Fibroblast of skin of right quadriceps (primary cell): ENCODE results near the gene NDUFS7.

Experiments used
- DNase-seq: peaks from one replicate; pipeline ENCODE4 v3.0.0-alpha.2; 2013

NDUFS7 gene

DNA sequence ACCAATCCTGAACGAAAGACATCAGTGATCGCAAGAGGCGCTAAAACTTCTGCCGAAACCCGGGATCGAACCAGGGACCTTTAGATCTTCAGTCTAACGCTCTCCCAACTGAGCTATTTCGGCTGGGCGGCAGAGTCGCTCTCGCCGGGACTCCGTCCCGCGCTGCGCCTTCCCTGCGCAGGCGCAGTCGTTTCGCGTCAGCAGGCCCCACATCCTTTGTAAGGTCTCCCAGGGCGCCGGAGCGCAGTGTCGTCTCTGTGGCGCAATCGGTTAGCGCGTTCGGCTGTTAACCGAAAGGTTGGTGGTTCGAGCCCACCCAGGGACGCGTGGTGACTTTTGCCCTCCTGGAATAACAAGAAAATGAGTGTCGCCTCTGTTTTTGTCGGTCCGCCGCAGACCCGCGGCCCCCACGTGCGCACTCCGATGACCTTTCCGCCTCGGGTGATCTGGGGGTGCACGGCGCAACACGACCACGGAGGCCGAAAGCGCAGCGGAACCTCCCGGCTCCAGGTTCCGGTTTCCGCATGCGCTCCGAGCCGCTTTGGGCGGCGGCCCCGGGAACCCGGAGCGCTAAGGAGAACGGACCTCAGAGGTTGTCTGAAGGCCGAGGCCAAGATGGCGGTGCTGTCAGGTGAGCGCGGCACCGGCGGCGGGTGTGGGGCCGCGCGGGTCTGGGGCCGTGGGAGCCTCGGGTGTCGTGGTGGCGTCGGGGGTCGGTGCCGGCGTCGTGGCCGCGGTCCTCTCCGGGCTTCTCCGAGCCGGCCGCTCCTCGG is at the start of gene NDUFS7:
TSS of gene NDUFS7 (plus strand) at position 596 of the 773 bp plus-strand sequence. CDS start at position 616, 20 bp downstream.
- DNase-seq, result peak; percentile 92

DNA sequence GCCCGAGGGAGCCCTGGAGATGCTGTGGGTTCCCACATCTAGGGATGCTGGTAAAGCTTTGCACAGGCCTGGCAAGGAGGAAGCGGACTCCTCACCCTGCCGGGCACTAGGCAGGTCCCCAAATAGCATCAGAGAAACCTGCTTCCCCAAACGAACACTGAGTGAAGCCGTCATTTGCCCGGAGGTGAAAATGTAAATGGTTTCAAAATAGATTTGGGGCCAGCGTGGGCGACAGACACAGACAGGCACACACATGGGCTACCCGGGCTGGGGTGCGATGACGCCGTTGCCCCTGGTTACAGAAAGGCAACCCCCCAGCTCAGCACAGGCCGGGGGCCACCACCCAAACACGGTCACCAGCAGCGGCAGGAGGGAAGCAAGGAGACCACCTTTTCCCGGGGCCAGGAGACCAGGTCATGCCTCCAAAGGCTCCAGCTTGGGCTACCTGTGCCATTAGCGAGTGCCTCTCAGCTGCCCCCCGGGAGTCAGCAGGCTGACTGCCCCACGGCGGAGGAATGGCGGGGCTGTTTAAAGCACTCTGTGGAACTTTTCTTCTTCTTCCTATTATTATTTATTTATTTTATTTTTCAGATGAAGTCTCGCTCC is 47.5 kb upstream of the NDUFS7 start:
- DNase-seq, result no peak

DNA sequence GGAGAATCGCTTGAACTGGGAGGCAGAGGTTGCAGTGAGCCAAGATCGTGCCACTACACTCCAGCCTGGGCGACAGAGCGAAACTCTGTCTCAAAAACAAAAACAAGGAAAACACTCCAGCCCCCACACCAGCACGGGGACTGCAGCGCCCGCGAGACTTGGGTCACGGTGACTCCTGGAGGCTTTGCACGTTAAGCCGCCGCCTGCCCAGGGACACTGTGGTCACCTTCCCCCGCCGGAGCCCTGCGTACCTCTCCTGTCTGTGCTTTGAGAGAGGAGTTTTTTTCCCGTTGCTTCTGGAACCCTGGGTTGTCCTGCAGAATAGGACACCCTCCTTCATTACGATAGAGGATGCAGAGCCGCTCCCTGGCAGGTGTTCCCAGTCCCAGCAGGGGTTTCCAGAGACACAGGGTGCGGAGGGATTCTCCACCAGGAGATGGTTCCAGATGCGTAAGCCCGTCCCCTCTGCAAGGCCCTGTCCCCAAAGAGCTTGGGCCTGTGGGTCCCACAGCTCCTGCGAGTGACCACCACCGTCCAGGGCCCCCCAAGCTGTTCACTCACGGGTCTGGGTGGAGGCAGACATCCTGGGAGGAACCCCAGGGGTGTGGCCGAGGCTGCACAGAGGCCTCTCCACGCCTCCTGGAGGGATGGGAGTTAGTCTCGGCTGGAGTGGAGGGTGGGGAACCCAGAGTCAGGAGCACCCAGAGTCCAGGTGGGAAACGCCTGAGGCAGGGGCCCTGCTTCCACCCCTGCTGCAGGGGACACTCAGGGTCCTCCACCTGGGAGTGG is 42.8 kb upstream of the NDUFS7 start:
- DNase-seq, result no peak

- DNase-seq, result no peak
Observed at GRCh38 chr19:1343041-1343440, 40.7 kb upstream of the NDUFS7 start.

DNA sequence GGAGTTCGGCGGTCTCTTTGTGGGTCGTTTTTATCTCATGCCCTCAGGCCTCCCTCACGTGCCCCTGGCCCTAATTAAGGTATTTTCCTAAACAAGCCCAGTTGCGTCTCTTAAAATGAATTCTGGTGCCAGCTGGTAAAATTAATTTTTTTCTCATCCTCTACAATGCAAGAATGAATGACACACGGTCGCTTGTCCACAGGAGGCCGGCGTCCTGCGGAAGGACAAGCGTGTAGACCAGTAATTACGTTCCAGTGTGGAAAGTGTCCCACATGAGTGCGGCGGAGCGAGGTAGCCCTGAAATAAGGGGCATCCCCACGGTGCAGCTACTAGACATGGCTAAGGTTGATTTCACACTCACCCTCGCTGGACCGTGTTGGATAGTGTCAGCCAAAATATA is 34.5 kb upstream of the NDUFS7 start:
- DNase-seq, result no peak

GRCh38 chr19:1350867-1351266 is 32.8 kb upstream of the NDUFS7 start:
- DNase-seq, result no peak

DNA sequence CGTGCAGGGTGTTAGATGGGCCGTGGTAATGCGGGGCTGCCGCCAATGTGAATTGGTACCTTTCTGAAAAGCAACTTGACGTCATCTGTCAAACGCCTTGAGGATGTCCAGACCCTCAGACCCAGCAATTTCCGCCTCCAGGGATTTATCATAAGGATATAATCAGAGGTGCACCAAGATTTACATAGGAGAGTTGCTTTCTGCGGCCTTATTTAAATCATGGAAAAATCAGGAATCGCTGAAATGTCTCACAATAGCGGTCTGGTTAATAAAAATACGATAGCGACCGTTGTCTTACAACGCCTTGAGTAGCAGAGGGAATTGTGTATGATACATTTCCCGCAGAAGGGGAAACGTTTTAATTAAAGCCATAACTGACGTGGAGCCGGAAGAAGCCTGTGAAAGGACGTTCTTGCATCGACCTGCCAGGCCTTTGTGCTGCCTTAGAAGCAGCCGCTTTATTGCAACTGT is 32.3 kb upstream of the NDUFS7 start:
- DNase-seq, result peak; percentile 59

- DNase-seq, result no peak
Observed at GRCh38 chr19:1353144-1353543, 30.6 kb upstream of the NDUFS7 start.

- no peak for DNase-seq
Observed at GRCh38 chr19:1354970-1355567, 28.6 kb upstream of the NDUFS7 start.

- DNase-seq, result no peak
Observed at GRCh38 chr19:1355568-1356507, 27.9 kb upstream of the NDUFS7 start.

DNA sequence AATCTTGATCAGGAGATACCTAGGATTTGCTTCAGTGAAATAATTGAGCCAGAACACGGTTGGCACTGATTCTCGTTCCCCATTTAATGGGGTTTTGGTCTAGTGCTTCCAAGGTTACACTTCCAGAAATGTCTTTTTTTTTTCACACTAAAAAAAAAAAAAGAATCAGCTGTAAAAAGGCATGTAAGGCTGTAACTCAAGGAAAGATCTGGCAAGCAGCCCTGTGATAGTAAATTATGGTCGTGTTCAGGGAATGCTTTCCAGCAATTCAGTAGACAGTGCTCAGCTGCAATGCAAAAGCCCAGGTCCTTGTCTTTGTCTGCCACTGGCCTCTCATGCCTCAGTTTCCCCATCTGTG is 27.2 kb upstream of the NDUFS7 start:
- peak; percentile 77 for DNase-seq

- no peak for DNase-seq
Observed at GRCh38 chr19:1357531-1358109, 26.1 kb upstream of the NDUFS7 start.

DNA sequence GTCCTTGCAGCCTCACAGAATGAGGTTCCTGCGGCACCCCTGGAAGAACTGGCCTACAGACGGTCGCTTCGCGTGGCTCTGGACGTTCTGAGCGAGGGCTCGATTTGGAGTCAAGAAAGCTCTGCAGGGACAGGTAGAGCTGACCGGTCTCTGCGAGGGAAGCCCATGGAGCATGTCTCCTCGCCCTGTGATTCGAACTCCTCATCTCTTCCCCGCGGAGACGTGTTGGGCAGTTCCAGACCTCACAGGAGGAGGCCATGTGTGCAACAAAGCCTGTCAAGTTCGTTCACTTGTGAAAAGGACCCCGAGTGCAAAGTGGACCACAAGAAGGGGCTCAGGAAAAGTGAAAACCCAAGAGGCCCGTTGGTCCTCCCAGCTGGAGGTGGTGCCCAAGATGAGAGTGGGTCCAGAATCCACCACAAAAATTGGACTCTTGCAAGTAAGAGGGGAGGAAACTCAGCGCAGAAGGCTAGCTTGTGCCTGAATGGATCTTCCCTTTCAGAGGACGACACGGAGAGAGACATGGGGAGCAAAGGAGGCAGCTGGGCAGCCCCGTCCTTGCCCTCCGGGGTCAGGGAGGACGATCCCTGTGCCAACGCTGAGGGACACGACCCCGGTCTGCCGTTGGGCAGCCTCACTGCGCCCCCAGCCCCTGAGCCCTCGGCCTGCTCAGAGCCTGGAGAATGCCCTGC is 23.4 kb upstream of the NDUFS7 start:
- DNase-seq, result no peak

GRCh38 chr19:1360818-1361461 is 22.8 kb upstream of the NDUFS7 start:
- peak; percentile 81 for DNase-seq

GRCh38 chr19:1361601-1362386 is 21.9 kb upstream of the NDUFS7 start:
- DNase-seq, result peak; percentile 82

DNA sequence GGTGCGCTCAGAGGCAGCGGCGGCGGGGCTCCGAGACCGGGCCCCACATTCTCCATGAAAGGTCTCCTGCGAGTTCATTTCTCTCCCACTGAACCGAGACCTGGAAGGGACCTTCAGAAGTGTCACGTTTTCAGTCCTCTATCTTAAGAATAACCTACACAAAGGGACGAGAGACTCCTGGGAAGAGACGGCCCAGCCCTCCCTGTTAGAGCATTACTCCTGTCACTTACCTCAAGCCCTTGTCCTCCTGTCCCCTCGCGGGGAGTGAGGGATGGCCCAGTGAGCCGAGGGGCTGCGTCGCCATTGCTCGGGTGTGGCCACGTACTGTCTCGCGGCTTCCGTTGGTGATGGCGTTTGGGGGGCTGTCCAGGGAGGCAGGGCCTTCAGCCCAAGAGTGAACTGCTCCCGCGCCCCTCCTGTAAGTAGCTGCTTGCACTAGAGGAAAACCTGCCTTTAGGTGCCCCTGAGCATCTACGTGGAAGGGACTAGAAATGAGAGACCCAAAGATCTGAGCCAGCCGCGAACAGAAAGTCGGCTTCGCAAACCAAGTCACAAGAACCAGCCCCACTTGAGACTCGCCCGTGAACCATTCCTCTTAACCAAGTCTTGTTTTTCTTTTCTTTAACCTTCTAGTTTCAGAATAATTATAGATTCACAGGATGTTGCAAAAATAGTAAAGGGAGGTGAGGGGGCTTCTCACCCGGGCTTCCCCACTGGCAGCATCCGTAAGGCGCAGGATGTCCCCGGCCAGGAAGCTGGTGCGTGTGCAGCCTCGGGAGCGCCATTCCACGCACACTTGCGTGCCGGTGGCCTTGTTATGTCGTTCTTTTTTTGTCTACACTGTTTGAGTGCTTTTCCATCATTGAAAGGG is 21.1 kb upstream of the NDUFS7 start:
- no peak for DNase-seq

GRCh38 chr19:1363599-1363998 is 20.1 kb upstream of the NDUFS7 start:
- DNase-seq, result no peak

DNA sequence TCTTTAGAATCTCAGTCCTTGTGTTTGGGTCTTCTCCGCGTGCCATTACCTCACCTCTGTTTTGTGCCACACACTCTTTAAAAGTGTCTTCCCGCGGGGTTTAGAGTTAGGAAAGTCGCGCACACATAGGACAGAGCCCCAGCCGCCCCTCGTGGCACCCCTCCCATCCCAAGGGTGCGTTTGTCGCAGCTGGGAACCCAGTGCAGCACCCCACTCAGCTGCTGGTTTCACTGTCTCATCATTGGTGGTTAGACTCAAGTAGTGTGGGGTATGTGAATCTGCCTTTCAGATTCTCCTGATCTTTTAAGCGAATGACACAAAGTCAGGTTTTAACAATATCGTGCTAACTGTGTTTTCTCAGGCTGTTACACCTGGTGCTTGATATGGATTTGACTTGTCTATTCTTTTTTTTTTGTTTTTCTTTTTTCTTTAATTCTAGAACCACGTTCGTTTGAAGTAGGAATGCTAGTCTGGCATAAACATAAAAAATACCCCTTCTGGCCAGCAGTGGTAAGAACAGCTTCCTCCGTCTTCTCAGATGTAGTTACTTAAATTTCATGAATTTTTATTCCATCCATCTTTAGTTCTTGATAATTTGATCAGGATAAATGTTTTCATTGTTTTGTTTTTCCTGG is 19.5 kb upstream of the NDUFS7 start:
- DNase-seq, result no peak
